Measurements from ENCODE around the gene ERC2. TPM values are rescaled to one million over a fixed set of nuclear protein-coding genes. Genes with fewer than 3 reads are reported as not detected.

ERC2 gene
- total and polyA plus RNA-seq, 2 of the 13 experiments (the other 11 are each of a cell fraction or from before 2014, with no cell fraction given), result 0.16 to 0.22 TPM

DNA sequence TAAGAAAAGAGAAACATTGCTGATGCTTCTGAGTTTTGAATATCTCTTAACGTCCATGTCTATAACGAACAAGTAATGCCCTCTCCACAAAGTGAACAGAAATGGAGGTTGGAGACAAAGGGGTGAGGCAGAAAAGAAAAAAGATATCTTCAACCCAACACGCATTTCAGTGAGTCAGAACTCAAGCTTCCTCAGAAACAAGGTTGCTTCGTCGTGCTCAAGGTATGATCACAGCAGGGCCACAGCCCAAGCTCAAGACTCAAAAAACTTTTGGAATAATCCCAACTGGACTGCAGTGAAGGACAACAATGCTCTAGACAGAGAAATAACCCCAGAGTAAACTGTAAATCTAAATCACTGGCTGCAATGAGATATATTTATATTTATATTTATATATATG lies 1000.0 kb downstream of the ERC2 start:
- no peak for DNase-seq (ENCODE audit: low spot score)
- intact Hi-C loops (cut with micrococcal nuclease; ENCODE audit: unreplicated experiment), result no loop called here
- no peak for TF ChIP-seq NKX3-1 (CRISPR knock-in tag; IDR thresholded peaks at IDR 0.05)
- TF ChIP-seq ZNF207 (IDR thresholded peaks at IDR 0.05; ENCODE audit: borderline replicate concordance), result no peak
- TF ChIP-seq, protein P1, sequence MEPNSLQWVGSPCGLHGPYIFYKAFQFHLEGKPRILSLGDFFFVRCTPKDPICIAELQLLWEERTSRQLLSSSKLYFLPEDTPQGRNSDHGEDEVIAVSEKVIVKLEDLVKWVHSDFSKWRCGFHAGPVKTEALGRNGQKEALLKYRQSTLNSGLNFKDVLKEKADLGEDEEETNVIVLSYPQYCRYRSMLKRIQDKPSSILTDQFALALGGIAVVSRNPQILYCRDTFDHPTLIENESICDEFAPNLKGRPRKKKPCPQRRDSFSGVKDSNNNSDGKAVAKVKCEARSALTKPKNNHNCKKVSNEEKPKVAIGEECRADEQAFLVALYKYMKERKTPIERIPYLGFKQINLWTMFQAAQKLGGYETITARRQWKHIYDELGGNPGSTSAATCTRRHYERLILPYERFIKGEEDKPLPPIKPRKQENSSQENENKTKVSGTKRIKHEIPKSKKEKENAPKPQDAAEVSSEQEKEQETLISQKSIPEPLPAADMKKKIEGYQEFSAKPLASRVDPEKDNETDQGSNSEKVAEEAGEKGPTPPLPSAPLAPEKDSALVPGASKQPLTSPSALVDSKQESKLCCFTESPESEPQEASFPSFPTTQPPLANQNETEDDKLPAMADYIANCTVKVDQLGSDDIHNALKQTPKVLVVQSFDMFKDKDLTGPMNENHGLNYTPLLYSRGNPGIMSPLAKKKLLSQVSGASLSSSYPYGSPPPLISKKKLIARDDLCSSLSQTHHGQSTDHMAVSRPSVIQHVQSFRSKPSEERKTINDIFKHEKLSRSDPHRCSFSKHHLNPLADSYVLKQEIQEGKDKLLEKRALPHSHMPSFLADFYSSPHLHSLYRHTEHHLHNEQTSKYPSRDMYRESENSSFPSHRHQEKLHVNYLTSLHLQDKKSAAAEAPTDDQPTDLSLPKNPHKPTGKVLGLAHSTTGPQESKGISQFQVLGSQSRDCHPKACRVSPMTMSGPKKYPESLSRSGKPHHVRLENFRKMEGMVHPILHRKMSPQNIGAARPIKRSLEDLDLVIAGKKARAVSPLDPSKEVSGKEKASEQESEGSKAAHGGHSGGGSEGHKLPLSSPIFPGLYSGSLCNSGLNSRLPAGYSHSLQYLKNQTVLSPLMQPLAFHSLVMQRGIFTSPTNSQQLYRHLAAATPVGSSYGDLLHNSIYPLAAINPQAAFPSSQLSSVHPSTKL (CRISPR knock-in tag; IDR thresholded peaks at IDR 0.05), result no peak
- no peak for TF ChIP-seq EEA1 (CRISPR knock-in tag; IDR thresholded peaks at IDR 0.05; ENCODE audit: borderline replicate concordance)
- TF ChIP-seq, protein P2, sequence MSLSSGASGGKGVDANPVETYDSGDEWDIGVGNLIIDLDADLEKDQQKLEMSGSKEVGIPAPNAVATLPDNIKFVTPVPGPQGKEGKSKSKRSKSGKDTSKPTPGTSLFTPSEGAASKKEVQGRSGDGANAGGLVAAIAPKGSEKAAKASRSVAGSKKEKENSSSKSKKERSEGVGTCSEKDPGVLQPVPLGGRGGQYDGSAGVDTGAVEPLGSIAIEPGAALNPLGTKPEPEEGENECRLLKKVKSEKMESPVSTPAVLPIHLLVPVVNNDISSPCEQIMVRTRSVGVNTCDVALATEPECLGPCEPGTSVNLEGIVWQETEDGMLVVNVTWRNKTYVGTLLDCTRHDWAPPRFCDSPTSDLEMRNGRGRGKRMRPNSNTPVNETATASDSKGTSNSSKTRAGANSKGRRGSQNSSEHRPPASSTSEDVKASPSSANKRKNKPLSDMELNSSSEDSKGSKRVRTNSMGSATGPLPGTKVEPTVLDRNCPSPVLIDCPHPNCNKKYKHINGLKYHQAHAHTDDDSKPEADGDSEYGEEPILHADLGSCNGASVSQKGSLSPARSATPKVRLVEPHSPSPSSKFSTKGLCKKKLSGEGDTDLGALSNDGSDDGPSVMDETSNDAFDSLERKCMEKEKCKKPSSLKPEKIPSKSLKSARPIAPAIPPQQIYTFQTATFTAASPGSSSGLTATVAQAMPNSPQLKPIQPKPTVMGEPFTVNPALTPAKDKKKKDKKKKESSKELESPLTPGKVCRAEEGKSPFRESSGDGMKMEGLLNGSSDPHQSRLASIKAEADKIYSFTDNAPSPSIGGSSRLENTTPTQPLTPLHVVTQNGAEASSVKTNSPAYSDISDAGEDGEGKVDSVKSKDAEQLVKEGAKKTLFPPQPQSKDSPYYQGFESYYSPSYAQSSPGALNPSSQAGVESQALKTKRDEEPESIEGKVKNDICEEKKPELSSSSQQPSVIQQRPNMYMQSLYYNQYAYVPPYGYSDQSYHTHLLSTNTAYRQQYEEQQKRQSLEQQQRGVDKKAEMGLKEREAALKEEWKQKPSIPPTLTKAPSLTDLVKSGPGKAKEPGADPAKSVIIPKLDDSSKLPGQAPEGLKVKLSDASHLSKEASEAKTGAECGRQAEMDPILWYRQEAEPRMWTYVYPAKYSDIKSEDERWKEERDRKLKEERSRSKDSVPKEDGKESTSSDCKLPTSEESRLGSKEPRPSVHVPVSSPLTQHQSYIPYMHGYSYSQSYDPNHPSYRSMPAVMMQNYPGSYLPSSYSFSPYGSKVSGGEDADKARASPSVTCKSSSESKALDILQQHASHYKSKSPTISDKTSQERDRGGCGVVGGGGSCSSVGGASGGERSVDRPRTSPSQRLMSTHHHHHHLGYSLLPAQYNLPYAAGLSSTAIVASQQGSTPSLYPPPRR (CRISPR knock-in tag; IDR thresholded peaks at IDR 0.05; ENCODE audit: borderline replicate concordance), result no peak
- TF ChIP-seq TSC22D2 (CRISPR knock-in tag; IDR thresholded peaks at IDR 0.05; ENCODE audit: borderline replicate concordance), result no peak
- TF ChIP-seq POLR2G (IDR thresholded peaks at IDR 0.05; ENCODE audit: low read depth, low read length), result no peak
- no peak for TF ChIP-seq ZNF44 (CRISPR knock-in tag; IDR thresholded peaks at IDR 0.05)
- no peak for TF ChIP-seq KDM4B (CRISPR knock-in tag; IDR thresholded peaks at IDR 0.05)
- no peak for TF ChIP-seq MAFK (conservative IDR thresholded peaks at IDR 0.05 in 1 of 2, IDR thresholded peaks at IDR 0.05 in 1 of 2; ENCODE audit: low read length in 2 of 2)
- no peak for TF ChIP-seq ZNF615 (CRISPR knock-in tag; IDR thresholded peaks at IDR 0.05; ENCODE audit: borderline replicate concordance)
- TF ChIP-seq SIN3A (IDR thresholded peaks at IDR 0.05; ENCODE audit: borderline replicate concordance, low read depth, low read length), result no peak
- TF ChIP-seq JUNB (CRISPR knock-in tag; IDR thresholded peaks at IDR 0.05; ENCODE audit: borderline replicate concordance), result no peak
- TF ChIP-seq MXD4 (CRISPR knock-in tag; IDR thresholded peaks at IDR 0.05), result no peak
- TF ChIP-seq, protein P3, sequence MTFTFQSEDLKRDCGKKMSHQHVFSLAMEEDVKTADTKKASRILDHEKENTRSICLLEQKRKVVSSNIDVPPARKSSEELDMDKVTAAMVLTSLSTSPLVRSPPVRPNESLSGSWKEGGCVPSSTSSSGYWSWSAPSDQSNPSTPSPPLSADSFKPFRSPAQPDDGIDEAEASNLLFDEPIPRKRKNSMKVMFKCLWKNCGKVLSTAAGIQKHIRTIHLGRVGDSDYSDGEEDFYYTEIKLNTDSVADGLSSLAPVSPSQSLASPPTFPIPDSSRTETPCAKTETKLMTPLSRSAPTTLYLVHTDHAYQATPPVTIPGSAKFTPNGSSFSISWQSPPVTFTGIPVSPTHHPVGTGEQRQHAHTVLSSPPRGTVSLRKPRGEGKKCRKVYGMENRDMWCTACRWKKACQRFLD (CRISPR knock-in tag; IDR thresholded peaks at IDR 0.05; ENCODE audit: borderline replicate concordance), result no peak

More for the DNA sequence above, 1000.0 kb downstream of the ERC2 start:
- Histone ChIP-seq H3K27ac (ENCODE audit: extremely low read length, insufficient read depth, low read length) (no peak overlapping the region), H3K9me3 (ENCODE audit: low read length) (no peaks in the 10 kb centered on the region), H3K4me3 (replicated peaks in 1 of 3; ENCODE audit: insufficient read depth in 1 of 3, low read depth in 2 of 3, low read length in 3 of 3) (no peak overlapping the region), H3K4me2 (ENCODE audit: low read depth, low read length) (no peak overlapping the region), H4K20me1 (ENCODE audit: insufficient read depth, low read length) (no peaks in the 10 kb centered on the region), H3K27me3 (ENCODE audit: control insufficient read depth in 1 of 2, insufficient read depth in 2 of 2, low read length in 2 of 2) (no peaks in the 10 kb centered on the region), H3K79me2 (ENCODE audit: insufficient read depth, low read length) (no peaks in the 10 kb centered on the region), H3K4me1 (ENCODE audit: insufficient read depth, low read length) (no peaks in the 10 kb centered on the region), H2AFZ (ENCODE audit: low read length) (no peak overlapping the region), H3K36me3 (replicated peaks in 1 of 2; ENCODE audit: control insufficient read depth in 1 of 2, insufficient read depth in 2 of 2, low read length in 2 of 2) (no peaks in the 10 kb centered on the region), H3K9ac (ENCODE audit: insufficient read depth, low read depth, low read length) (no peak overlapping the region)
- CTCF ChIA-PET (ENCODE audit: low intra/inter-chr PET ratio, low total read pairs), result no interaction called here
- POLR2A ChIA-PET, result no interaction called here
- in situ Hi-C loops (cut with HindIII; ENCODE audit: extremely low pct_ligation_motif_present, low pct_unique_long_range_greater_than_20kb), result no loop called here
- ATAC-seq, result no peak
- no peak for FAIRE-seq
- no TSS peak for BruUV-seq (replicated peaks)
- WGBS (ENCODE audit: low lambda C conversion rate), result 12% methylated on average over 5 of the region's 5 CpGs
